MM.1S (cell line): ENCODE measurements around the gene CTSA.

Source experiments
- DNase-seq: peaks from one replicate; pipeline ENCODE4 v3.0.0-alpha.2; 2015
- H2AFZ ChIP-seq: fragments of 300-600 bp; sonication (generic); 2 replicates; pipeline ENCODE4 v1.6.0; 2016; ENCODE audit warnings: antibody characterized with exemption, low read length
- H3F3A ChIP-seq: fragments of 300-600 bp; sonication (generic); 2 replicates; pipeline ENCODE4 v1.6.1; 2016; ENCODE audit warnings: mild to moderate bottlenecking, antibody characterized with exemption, low read length, moderate library complexity, mixed read lengths; ENCODE audit not compliant: insufficient read depth
- H3K27ac ChIP-seq: fragments of 300-600 bp; sonication (generic); 2 replicates; pipeline ENCODE4 v1.5.1; 2016; ENCODE audit warnings: mild to moderate bottlenecking, low read length
- H3K27me3 ChIP-seq: fragments of 300-600 bp; sonication (generic); replicated peaks from 2 replicates; pipeline ENCODE4 v1.6.0; 2016; ENCODE audit warnings: low read length; ENCODE audit not compliant: insufficient read depth
- H3K36me3 ChIP-seq: fragments of 300-600 bp; sonication (generic); replicated peaks from 2 replicates; pipeline ENCODE4 v1.6.1; 2016; ENCODE audit warnings: mild to moderate bottlenecking, low read length, mixed read lengths; ENCODE audit not compliant: insufficient read depth
- H3K4me1 ChIP-seq: fragments of 300-600 bp; sonication (generic); 2 replicates; pipeline ENCODE4 v1.6.1; 2016; ENCODE audit warnings: low read length, mixed read lengths
- H3K4me2 ChIP-seq: fragments of 300-600 bp; sonication (generic); 2 replicates; pipeline ENCODE4 v1.6.0; 2016; ENCODE audit warnings: low read depth, low read length
- H3K4me3 ChIP-seq: fragments of 300-600 bp; sonication (generic); 2 replicates; pipeline ENCODE4 v1.5.1; 2016; ENCODE audit warnings: low read length, mixed read lengths
- H3K79me2 ChIP-seq: fragments of 300-600 bp; sonication (generic); 2 replicates; pipeline ENCODE4 v1.6.1; 2016; ENCODE audit warnings: mixed run types, low read length, mixed read lengths
- H3K9ac ChIP-seq: fragments of 300-600 bp; sonication (generic); 2 replicates; pipeline ENCODE4 v1.6.1; 2016; ENCODE audit warnings: low read length, mixed read lengths
- H3K9me2 ChIP-seq: fragments of 300-600 bp; sonication (generic); replicated peaks from 2 replicates; pipeline ENCODE4 v1.6.1; 2016; ENCODE audit warnings: mild to moderate bottlenecking, low read length, mixed read lengths; ENCODE audit not compliant: insufficient read depth
- H3K9me3 ChIP-seq: fragments of 300-600 bp; sonication (generic); replicated peaks from 2 replicates; pipeline ENCODE4 v1.6.1; 2016; ENCODE audit warnings: mild to moderate bottlenecking, low read length, mixed read lengths; ENCODE audit not compliant: insufficient read depth
- H4K20me1 ChIP-seq: fragments of 300-600 bp; sonication (generic); 2 replicates; pipeline ENCODE4 v1.6.1; 2016; ENCODE audit warnings: mild to moderate bottlenecking, low read length, moderate library complexity, mixed read lengths; ENCODE audit not compliant: insufficient read depth
- EZH2 ChIP-seq: fragments of 300-600 bp; sonication (generic); optimal IDR thresholded peaks from 2 replicates; pipeline ENCODE3; 2017; ENCODE audit warnings: low read depth, mild to moderate bottlenecking, antibody characterized with exemption, low read length, mixed read lengths
- EZH2phosphoT487 ChIP-seq: fragments of 300-600 bp; sonication (generic); IDR thresholded peaks from 2 replicates; pipeline ENCODE4 v1.6.1; 2018; ENCODE audit warnings: antibody characterized with exemption, low read length
- TF ChIP-seq, protein P1 (sequence below): fragments of 300-600 bp; sonication (generic); IDR thresholded peaks from 2 replicates; pipeline ENCODE4 v1.5.1; 2016; ENCODE audit warnings: antibody characterized with exemption, low read length, mixed read lengths

The CTSA gene

GRCh38 chr20:45921337-45922189, 30.4 kb downstream of the CTSA start:
- H2AFZ ChIP-seq, result no peak overlapping the region
- H3K9ac ChIP-seq, result no peak overlapping the region
- no peaks in the 10 kb centered on the region for H3K36me3 ChIP-seq
- H4K20me1 ChIP-seq, result no peaks in the 10 kb centered on the region
- TF ChIP-seq, protein P1, sequence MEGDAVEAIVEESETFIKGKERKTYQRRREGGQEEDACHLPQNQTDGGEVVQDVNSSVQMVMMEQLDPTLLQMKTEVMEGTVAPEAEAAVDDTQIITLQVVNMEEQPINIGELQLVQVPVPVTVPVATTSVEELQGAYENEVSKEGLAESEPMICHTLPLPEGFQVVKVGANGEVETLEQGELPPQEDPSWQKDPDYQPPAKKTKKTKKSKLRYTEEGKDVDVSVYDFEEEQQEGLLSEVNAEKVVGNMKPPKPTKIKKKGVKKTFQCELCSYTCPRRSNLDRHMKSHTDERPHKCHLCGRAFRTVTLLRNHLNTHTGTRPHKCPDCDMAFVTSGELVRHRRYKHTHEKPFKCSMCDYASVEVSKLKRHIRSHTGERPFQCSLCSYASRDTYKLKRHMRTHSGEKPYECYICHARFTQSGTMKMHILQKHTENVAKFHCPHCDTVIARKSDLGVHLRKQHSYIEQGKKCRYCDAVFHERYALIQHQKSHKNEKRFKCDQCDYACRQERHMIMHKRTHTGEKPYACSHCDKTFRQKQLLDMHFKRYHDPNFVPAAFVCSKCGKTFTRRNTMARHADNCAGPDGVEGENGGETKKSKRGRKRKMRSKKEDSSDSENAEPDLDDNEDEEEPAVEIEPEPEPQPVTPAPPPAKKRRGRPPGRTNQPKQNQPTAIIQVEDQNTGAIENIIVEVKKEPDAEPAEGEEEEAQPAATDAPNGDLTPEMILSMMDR, result no peak
- no peak for TF ChIP-seq EZH2
- no peak overlapping the region for H3K4me3 ChIP-seq
- H3K79me2 ChIP-seq, result no peaks in the 10 kb centered on the region
- H3K4me2 ChIP-seq, result no peak overlapping the region
- no peak overlapping the region for H3K27ac ChIP-seq
- no peaks in the 10 kb centered on the region for H3K27me3 ChIP-seq
- no peak for DNase-seq
- H3F3A ChIP-seq, result no peaks in the 10 kb centered on the region
- no peaks in the 10 kb centered on the region for H3K9me2 ChIP-seq
- no peaks in the 10 kb centered on the region for H3K9me3 ChIP-seq
- no peaks in the 10 kb centered on the region for H3K4me1 ChIP-seq

DNA sequence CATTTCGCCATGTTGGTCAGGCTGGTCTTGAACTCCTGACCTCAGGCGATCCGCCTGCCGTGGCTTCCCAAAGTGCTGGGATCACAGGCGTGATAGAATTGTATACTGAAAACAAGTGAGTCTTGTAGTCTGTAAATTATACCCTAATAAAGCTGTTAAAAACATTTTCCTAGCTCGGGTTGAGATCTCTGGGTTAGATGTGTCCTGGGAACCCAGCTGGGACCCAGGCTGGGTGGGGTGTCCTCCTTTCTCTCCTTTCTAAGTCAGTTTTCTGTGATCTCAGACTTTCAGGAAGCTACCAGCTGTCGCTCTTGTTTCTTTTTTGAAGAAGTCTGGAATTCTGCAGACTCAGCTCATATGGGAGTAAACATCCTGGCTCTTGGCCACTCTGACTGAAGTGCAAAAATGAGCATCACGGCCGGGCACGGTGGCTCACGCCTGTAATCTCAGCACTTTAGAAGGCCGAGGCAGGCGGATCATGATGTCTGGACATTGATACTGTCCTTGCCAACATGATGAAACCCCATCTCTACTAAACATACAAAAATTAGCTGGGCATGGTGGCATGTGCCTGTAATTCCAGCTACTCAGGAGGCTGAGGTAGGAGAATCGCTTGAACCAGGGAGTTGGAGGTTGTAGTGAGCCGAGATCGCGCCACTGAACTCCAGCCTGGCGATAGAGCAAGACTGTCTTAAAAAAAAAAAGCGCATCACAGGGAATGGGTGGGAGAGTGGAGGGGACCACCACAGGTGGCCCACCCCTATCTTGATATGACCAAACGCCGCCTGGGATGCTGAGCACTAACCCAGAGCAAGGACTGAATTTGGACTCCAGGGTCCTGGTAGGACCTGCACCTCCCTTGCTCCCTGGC, 33.5 kb downstream of the CTSA start:
- H3K9me2 ChIP-seq, result no peaks in the 10 kb centered on the region
- no peak for DNase-seq
- no peaks in the 10 kb centered on the region for H3K4me1 ChIP-seq
- H3K4me3 ChIP-seq, result no peak overlapping the region
- H3F3A ChIP-seq, result no peaks in the 10 kb centered on the region
- H3K27ac ChIP-seq, result no peak overlapping the region
- H3K9me3 ChIP-seq, result no peaks in the 10 kb centered on the region
- H4K20me1 ChIP-seq, result no peaks in the 10 kb centered on the region
- H3K36me3 ChIP-seq, result no peaks in the 10 kb centered on the region
- no peak for TF ChIP-seq EZH2phosphoT487
- TF ChIP-seq, protein P1, result no peak
- TF ChIP-seq EZH2, result no peak
- H3K27me3 ChIP-seq, result no peaks in the 10 kb centered on the region
- H3K79me2 ChIP-seq, result no peaks in the 10 kb centered on the region
- no peak overlapping the region for H3K4me2 ChIP-seq
- H2AFZ ChIP-seq, result no peak overlapping the region
- H3K9ac ChIP-seq, result no peak overlapping the region

- H3K9ac ChIP-seq, result no peak overlapping the region
- H3K9me3 ChIP-seq, result no peaks in the 10 kb centered on the region
- H3F3A ChIP-seq, result no peaks in the 10 kb centered on the region
- no peaks in the 10 kb centered on the region for H3K9me2 ChIP-seq
- no peak overlapping the region for H3K4me3 ChIP-seq
- no peaks in the 10 kb centered on the region for H3K4me1 ChIP-seq
- no peak overlapping the region for H2AFZ ChIP-seq
- no peaks in the 10 kb centered on the region for H4K20me1 ChIP-seq
- H3K27me3 ChIP-seq, result no peaks in the 10 kb centered on the region
- TF ChIP-seq, protein P1, result no peak
- TF ChIP-seq EZH2phosphoT487 (no peak), EZH2 (no peak)
- no peaks in the 10 kb centered on the region for H3K36me3 ChIP-seq
- no peak overlapping the region for H3K27ac ChIP-seq
- DNase-seq, result no peak
- H3K4me2 ChIP-seq, result no peak overlapping the region
- H3K79me2 ChIP-seq, result no peaks in the 10 kb centered on the region
Observed at GRCh38 chr20:45925821-45926506, 34.8 kb downstream of the CTSA start.
